VCaP (cell line): ENCODE results near the gene IPO5.
A peak's percentile ranks its signal among the peaks of the same experiment; 100 is the strongest.

Experiments
- H3K27ac ChIP-seq: fragments of 450-650 bp; 2 replicates; pipeline ENCODE4 v1.5.1; 2017
- TF ChIP-seq, protein P1 (sequence below): fragments of 450-650 bp; conservative IDR thresholded peaks from 2 replicates; pipeline ENCODE4 v1.5.1; 2017; ENCODE audit warnings: mild to moderate bottlenecking, moderate library complexity

The IPO5 gene

DNA sequence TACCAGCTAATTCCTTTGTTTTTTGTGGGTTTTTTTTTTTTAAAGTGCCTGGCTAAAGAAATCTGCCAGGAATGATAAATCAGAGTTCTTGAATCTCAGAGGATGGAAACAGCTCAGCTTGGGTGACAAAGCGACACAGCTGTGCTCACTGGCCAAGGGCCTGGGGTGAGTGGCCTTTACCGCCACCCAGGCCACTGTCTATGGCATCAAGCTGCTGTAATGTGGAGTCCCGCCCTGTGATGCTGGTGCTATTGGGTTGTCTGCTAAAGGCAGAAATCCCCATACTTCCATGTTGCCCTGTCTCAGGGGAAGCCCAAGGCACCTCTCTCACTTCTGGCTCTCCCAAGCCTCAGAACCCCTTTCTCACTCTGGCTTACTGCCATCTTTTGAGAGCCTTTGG is 106.8 kb downstream of the IPO5 start:
- TF ChIP-seq, protein P1, sequence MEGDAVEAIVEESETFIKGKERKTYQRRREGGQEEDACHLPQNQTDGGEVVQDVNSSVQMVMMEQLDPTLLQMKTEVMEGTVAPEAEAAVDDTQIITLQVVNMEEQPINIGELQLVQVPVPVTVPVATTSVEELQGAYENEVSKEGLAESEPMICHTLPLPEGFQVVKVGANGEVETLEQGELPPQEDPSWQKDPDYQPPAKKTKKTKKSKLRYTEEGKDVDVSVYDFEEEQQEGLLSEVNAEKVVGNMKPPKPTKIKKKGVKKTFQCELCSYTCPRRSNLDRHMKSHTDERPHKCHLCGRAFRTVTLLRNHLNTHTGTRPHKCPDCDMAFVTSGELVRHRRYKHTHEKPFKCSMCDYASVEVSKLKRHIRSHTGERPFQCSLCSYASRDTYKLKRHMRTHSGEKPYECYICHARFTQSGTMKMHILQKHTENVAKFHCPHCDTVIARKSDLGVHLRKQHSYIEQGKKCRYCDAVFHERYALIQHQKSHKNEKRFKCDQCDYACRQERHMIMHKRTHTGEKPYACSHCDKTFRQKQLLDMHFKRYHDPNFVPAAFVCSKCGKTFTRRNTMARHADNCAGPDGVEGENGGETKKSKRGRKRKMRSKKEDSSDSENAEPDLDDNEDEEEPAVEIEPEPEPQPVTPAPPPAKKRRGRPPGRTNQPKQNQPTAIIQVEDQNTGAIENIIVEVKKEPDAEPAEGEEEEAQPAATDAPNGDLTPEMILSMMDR: no peak
- H3K27ac ChIP-seq: no peak overlapping the region

DNA sequence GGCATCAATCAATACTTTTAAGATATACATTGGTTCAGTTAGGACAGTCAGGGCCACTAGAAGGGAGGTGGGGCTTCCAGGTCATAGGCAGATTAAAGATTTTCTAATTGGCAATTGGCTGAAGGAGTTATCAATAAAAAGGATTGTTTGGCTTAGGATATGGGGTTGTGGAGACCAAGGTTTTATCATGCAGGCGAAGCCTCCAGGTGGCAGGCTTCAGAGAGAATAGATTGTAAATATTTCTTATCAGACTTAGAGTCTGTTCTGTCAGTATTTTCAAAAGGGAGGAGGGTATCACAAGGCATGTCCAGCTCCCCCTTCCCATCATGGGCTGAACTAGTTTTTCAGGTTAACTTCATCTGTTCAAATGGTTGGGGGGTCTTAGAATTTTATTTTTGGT is 112.0 kb downstream of the IPO5 start:
- no peak overlapping the region for H3K27ac ChIP-seq

DNA sequence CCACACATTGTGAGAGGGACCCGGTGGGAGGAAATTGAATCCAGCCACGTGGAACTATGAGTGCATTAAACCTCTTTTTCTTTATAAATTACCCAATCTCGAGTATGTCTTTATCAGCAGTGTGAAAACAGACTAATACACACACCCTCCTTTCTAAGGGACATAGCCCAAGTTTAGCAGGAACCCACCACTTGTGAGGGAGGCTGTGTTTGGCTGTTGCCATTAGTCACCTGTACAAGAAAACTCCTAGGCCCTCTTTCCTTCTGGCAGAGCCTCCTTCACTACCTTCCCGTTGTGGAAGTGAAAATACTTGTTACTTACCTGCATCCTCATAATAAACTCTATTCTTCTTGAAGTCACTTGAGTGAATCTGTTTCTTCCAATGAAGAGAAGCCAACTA is 113.2 kb downstream of the IPO5 start:
- TF ChIP-seq, protein P1: no peak
- H3K27ac ChIP-seq: no peak overlapping the region

More for the DNA sequence above, 112.0 kb downstream of the IPO5 start:
- TF ChIP-seq, protein P1: peak; percentile 55

DNA sequence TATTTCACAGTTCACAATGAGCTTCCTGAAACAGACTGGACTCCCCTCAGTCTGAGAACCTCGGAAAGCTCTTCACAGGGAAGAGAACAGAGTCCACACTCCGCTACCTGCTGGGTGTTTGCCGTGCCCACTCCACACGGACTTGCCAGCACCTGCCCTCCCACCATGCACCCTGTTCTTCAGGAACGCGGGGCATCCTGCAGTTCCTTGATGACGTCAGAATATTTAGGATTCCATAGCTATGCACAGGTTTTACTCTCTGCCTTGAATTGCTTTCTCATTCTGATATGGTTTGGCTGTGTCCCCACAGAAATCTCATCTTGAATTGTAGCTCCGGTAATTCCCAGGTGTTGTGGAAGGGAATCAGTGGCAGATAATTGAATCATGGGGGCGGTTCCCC is 115.0 kb downstream of the IPO5 start:
- no peak overlapping the region for H3K27ac ChIP-seq
- TF ChIP-seq, protein P1: no peak

DNA sequence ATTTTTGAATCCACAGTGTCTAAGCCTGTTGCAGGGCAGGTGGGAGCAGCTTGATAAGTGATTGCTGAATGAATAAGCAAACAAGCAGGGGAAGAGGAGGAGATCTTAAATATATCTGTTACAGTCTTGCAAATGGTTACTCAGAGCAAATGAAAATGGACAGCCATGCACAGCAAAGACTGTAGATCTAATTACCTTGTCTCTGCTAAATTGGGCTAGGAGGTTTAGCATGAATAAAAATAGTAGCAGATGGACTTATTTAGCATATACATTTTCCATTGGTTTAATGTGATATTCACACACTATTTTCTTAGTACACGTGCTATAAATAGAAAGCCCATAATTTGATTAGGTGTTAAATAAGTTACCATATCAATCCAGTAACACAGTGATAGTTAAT is 116.5 kb downstream of the IPO5 start:
- no peak overlapping the region for H3K27ac ChIP-seq
- TF ChIP-seq, protein P1: no peak

DNA sequence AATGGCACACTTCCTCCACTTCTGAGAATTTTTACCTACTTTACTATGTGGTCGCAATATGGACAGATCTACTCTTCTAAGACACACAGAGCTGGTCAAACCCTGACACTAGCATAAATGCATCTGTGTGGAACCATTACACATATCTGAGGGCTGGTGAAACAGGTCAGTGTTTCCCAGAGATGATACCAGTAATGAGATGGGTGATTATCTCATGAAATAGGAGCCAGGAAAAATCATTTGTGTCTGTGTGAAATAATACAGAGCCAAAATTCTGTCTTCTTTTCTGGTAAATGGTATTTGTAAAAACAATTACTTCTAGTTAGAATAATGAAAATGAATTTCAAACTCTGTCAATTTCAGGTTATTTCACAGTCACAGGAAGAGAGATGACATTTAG is 117.8 kb downstream of the IPO5 start:
- TF ChIP-seq, protein P1: no peak
- H3K27ac ChIP-seq: no peak overlapping the region

DNA sequence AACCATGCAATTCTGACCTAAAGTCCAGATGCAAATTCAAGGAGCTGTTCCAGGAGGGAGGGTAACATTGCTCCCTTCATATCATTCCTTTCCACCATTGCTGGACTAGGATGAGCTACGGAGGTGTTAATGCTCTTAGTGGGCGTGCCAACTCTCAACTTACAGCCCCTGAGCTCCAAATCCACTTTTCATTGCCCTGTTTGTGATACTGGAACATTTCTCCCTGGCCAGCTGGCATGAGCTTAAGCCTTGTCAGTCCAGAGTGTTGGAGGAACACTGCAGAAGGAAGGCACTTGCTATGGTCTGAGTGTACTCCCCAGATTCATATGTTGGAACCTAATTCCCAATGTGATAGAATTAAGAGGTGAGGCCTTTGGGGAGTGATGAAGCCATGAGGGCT is 119.0 kb downstream of the IPO5 start:
- TF ChIP-seq, protein P1: no peak
- no peak overlapping the region for H3K27ac ChIP-seq
